ENCODE results near the gene SYT7. TPM values are rescaled to one million over a fixed set of nuclear protein-coding genes. Genes with fewer than 3 reads are reported as not detected.

Gene SYT7
- total and polyA plus RNA-seq, 10 of the 15 experiments (the other 5 are each of a cell fraction or from before 2014, with no cell fraction given): not detected

- intact Hi-C loops (cut with micrococcal nuclease; ENCODE audit: unreplicated experiment) (no loop called here), in situ Hi-C loops (cut with MboI) (no loop called here)
- H3K27me3 ChIP-seq (replicated peaks in 1 of 2; ENCODE audit: control insufficient read depth in 2 of 2, insufficient read depth in 2 of 2, low read length in 1 of 2): peaks cover 0 to 3% of the 10 kb centered on the region in 2 experiments; a peak in 3 of 4 replicates
- no peaks in the 10 kb centered on the region for H4K20me1 ChIP-seq (ENCODE audit: control insufficient read depth, insufficient read depth)
- FAIRE-seq (no peak), ATAC-seq (no peak), DNase-seq (ENCODE audit: low read depth, low spot score) (no peak)
- POLR2A ChIA-PET: no interaction called here
- H3K9me3 ChIP-seq (replicated peaks; ENCODE audit: control insufficient read depth, insufficient read depth, low read length): no peaks in the 10 kb centered on the region
- no peak for TF ChIP-seq SIX5 (IDR thresholded peaks at IDR 0.05; ENCODE audit: low read depth, low read length, severe bottlenecking)
- no peak for TF ChIP-seq PBX3 (IDR thresholded peaks at IDR 0.05; ENCODE audit: insufficient replicate concordance, low read depth, low read length)
- TF ChIP-seq RUNX3 (IDR thresholded peaks at IDR 0.05; ENCODE audit: low read length): no peak
- TF ChIP-seq HSF1 (IDR thresholded peaks at IDR 0.05; ENCODE audit: low read depth, low read length): no peak
- no peak for TF ChIP-seq ZNF592 (IDR thresholded peaks at IDR 0.05)
- TF ChIP-seq RELB (IDR thresholded peaks at IDR 0.05; ENCODE audit: low read depth): no peak
- WGBS (ENCODE audit: insufficient coverage, insufficient replicate concordance, low lambda C conversion rate, missing lambda C conversion rate): 4% methylated on average over 6 of the region's 6 CpGs
- BruUV-seq (replicated peaks): no TSS peak
- no peaks in the 10 kb centered on the region for H3K4me1 ChIP-seq (ENCODE audit: control insufficient read depth, insufficient read depth, low read length)
- RAD21 ChIA-PET (ENCODE audit: unreplicated experiment): no interaction called here
- no peak overlapping the region for H2AFZ ChIP-seq (ENCODE audit: control insufficient read depth, low read depth, low read length)
- no peaks in the 10 kb centered on the region for H3K79me2 ChIP-seq (ENCODE audit: control insufficient read depth, insufficient read depth, low read length)
- H3K36me3 ChIP-seq (ENCODE audit: control insufficient read depth in 2 of 2, insufficient read depth in 2 of 2, low read length in 1 of 2): no peaks in the 10 kb centered on the region
- no peak overlapping the region for H3K9ac ChIP-seq (ENCODE audit: control insufficient read depth, insufficient read depth, low read length)
- SMC1A ChIA-PET (ENCODE audit: uncharacterized antibody, unreplicated experiment): no interaction called here
- H3K27ac ChIP-seq (ENCODE audit: control insufficient read depth, insufficient read depth): no peak overlapping the region
- CTCF ChIA-PET: no interaction called here
- H3K4me2 ChIP-seq (ENCODE audit: control insufficient read depth, insufficient read depth): no peak overlapping the region
- no peak overlapping the region for H3K4me3 ChIP-seq
These were observed 38.8 kb upstream of the SYT7 start for GRCh38 chr11:61619471-61620226.

All from GM12878 (cell line).